ENCODE results near the gene FAM227A. TPM values are rescaled to one million over a fixed set of nuclear protein-coding genes. Genes with fewer than 3 reads are reported as not detected.
"Not testable (repeated sequence)": the region's sequence is repeated elsewhere in the genome, so short reads cannot be mapped to it uniquely, and the experiment has no call there.

The FAM227A gene
- total RNA-seq, 1 donor from 2014 or later, result 0.30 TPM

DNA sequence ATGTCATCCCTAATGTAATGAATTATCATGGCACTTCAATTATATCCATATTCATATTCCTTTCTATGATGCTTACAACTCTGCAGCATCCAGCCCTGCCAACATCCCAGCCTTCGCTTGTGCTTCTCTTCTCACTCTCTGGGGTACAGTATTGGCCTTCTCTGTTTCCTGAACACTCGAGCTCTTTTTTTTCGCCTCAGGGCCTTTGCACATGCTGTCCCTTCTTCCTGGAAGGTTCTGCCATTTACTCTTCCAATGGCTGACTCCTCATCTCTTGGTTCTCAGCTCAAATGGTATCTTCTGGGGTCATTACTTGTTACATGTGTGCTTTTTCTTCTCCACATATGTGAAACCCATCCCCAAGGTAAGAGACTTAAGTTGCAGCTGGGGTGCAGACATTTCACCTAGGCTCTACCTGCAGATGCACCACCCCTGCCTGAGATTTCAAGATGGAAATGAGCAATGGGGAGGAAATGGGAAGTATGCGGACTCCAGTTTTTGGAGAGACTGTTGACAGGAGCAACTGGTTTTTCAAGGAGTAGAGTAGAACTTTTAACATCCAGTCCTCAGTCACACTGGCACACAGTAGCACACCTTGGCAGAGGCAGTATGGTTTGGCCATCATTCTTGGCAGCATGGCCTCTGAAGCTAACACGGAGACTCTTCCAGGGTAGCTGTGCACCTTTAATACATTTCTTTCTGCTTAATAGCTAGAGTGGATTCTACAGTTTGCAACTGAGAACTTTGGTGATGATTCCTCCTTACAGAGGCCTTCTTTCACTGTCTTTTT lies 43.8 kb downstream of the FAM227A start:
- Mint-ChIP-seq H3K9me3 (no peaks in the 10 kb centered on the region), H3K36me3 (ENCODE audit: low read depth) (no peaks in the 10 kb centered on the region), H3K4me3 (no peak overlapping the region), H3K27me3 (peaks cover 3% of the 10 kb centered on the region), H3K27ac (no peak overlapping the region), H3K4me1 (no peaks in the 10 kb centered on the region)
- DNase-seq, result no peak
- intact Hi-C loops (cut with micrococcal nuclease), result no loop called here

DNA sequence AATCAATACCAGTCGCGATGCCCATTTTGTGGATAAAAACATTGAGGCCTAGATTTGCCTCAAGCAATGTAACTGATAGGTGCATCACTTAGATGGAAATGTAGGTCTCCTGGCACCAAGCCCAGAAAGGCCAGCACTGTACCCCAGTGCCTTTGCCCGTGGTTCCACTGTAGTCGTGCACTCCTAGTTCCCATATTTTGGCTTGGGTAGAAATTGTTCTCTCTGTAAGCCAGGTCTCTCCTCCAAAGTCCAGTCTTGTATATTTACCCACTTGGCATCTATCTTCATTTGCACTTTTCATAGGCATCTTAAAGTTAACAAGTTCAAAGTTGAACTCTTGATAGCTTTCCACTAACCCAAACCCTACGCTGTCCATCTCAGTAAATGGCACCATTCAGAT lies 44.6 kb downstream of the FAM227A start:
- Mint-ChIP-seq H3K9me3 (no peaks in the 10 kb centered on the region), H3K27me3 (no peaks in the 10 kb centered on the region), H3K4me3 (no peak overlapping the region), H3K36me3 (ENCODE audit: low read depth) (no peaks in the 10 kb centered on the region), H3K4me1 (no peaks in the 10 kb centered on the region), H3K27ac (no peak overlapping the region)
- DNase-seq, result no peak
- intact Hi-C loops (cut with micrococcal nuclease), result no loop called here

DNA sequence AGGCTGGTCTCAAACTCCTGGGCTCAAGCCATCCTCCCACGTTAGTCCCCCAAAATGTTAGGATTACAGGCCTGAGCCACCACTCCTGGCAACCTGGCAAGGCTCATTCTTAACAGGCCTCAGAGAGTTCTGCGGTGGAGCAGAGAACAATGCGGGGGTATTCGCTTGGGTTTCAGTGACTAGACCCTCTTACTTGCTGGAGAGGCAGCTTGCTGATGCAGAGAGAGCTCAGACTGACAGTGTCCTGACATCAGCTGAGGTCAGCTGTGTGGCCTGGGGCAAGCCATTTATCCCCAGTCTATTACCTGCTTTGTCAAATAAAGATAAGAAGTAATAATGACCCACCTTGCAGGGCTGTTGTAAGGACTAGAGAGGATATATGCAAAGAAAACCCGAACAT lies 46.0 kb downstream of the FAM227A start:
- Mint-ChIP-seq H3K27ac (no peak overlapping the region), H3K4me1 (no peaks in the 10 kb centered on the region), H3K9me3 (no peaks in the 10 kb centered on the region), H3K27me3 (no peaks in the 10 kb centered on the region), H3K36me3 (ENCODE audit: low read depth) (no peaks in the 10 kb centered on the region), H3K4me3 (no peak overlapping the region)
- intact Hi-C loops (cut with micrococcal nuclease), result no loop called here
- no peak for DNase-seq

DNA sequence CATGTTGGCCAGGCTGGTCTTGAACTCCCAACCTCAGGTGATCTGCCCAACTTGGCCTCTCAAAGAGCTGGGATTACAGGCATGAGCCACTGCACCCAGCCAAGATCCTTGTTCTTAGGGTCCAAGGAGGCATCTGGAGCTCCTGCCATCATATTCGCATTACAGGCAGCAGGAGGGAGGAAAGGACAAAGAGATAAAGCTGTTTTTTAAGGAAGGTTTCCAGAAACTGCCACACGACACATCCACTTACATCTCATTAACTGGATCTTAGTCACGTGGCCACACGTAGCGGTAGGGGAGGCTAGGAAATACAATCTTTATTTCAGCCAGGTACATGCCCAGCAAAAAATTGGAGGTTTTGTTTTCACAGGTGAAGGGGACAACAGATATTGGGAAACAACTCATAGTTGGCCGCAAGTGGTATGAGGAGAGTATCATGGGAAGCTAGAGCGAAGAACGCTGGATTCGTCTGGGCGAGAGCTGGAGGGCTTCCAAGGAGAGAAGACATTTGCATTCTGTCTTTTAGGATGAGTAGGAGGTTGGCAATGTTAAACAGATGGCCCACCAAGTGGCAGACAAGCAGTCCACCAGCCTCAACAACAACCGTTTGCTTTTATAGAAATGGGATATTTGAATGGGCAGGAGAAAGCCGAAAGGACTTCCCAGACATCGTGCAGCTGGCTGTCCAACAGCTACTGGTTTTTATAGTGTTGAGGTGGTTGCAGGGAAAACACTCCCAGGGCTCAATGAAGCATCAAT lies 47.0 kb downstream of the FAM227A start:
- no peak for DNase-seq
- Mint-ChIP-seq H3K9me3 (no peaks in the 10 kb centered on the region), H3K4me3 (no peak overlapping the region), H3K27me3 (peaks cover 2% of the 10 kb centered on the region), H3K27ac (no peak overlapping the region), H3K36me3 (ENCODE audit: low read depth) (no peaks in the 10 kb centered on the region), H3K4me1 (no peaks in the 10 kb centered on the region)
- intact Hi-C loops (cut with micrococcal nuclease), result no loop called here

DNA sequence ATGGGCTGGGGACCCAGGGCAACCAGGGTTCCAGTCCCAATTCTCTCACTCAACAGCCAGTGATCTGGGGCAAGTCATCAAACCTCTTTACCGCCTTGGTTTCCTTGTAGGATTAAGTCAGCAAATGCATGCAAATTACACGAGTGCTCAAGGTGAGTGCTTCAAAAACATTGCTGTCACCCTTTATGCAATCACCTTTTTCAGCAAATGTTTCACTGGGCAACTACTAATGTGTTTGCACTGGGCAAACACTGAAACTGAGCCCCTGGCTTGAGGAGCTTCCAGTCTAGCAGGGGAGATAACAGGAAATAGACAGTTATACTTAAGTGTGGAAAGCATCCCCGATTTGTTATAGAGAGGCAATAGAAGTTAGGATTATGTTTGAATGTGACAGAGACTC lies 48.5 kb downstream of the FAM227A start:
- Mint-ChIP-seq H3K36me3 (ENCODE audit: low read depth) (no peaks in the 10 kb centered on the region), H3K4me3 (no peak overlapping the region), H3K27ac (no peak overlapping the region), H3K27me3 (peaks cover 4% of the 10 kb centered on the region), H3K4me1 (no peaks in the 10 kb centered on the region), H3K9me3 (no peaks in the 10 kb centered on the region)
- intact Hi-C loops (cut with micrococcal nuclease), result no loop called here
- DNase-seq, result no peak

DNA sequence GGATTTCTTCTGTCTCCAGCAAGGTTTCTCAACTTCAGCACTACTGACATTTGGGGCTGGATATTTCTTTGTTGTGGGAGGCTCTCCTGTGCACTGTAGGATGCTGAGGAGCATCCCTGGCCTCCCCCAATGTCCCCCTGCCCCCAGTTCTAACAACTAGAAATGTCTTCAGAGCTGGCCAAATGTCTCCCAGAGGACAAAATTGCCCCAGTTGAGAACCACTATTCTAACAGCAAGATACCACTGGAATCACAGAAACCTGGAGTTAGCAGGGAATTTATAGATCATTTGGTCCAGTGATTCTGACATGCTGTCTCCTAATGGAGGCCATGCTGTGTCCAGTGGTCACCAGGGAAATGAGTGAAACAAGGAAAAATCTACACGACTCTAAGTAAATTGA lies 54.0 kb downstream of the FAM227A start:
- Mint-ChIP-seq H3K36me3 (ENCODE audit: low read depth) (no peaks in the 10 kb centered on the region), H3K4me3 (no peak overlapping the region), H3K27ac (no peak overlapping the region), H3K9me3 (no peaks in the 10 kb centered on the region), H3K27me3 (peaks cover 16% of the 10 kb centered on the region), H3K4me1 (no peaks in the 10 kb centered on the region)
- DNase-seq, result no peak
- intact Hi-C loops (cut with micrococcal nuclease), result no loop called here

DNA sequence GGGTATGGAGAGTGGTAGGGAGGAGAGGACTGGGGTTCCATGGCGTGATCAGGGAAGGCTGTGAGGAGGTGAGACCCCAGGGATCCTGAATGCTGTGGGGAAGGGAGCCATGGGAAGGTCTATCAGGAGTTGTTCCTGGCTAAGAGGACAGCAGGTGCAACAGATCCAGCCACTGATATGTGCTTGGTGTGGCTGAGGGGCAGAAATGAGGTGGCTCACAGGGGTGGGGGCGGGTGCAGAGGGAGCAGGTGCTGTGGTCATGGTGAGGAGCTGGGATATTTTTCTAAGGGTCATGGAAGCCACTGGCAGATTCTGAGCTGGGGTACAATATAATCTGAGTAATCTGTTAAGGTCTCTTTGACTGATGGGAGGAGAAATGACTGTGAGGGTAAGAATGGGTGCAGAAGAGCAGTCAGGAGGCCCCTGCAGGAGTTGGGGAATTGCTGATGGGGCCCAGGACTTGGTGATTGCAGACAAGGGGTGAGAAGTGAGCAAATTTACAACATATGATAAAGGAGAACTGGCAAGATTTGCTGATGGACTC lies 54.9 kb downstream of the FAM227A start:
- intact Hi-C loops (cut with micrococcal nuclease), result no loop called here
- H3K36me3 Mint-ChIP-seq (ENCODE audit: low read depth), result no peaks in the 10 kb centered on the region
- no peak overlapping the region for H3K4me3 Mint-ChIP-seq
- peaks cover 21% of the 10 kb centered on the region for H3K27me3 Mint-ChIP-seq
- H3K27ac Mint-ChIP-seq, result no peak overlapping the region
- H3K9me3 Mint-ChIP-seq, result no peaks in the 10 kb centered on the region
- no peak for DNase-seq
- H3K4me1 Mint-ChIP-seq, result no peaks in the 10 kb centered on the region

DNA sequence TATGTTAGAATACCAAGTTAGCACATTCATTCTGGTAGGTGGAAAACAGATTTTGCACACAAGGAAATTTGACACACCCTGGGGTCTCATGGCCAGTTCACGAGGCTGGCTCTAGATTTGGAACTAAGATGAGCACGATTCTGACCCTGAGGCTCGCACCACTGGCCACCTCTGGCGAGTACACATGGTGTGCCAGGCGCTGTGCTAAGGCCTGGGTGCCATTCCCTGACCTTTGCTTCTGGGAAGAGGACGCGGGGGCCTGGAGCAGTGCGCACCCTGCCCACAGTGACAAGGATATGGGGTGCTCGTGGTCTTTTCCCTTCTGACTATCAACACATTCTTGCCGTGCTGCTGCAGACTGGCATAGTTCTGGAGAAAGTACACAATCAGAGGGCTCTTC lies 56.7 kb downstream of the FAM227A start:
- Mint-ChIP-seq H3K27ac (no peak overlapping the region), H3K9me3 (no peaks in the 10 kb centered on the region), H3K36me3 (ENCODE audit: low read depth) (no peaks in the 10 kb centered on the region), H3K27me3 (peaks cover 21% of the 10 kb centered on the region), H3K4me1 (no peaks in the 10 kb centered on the region), H3K4me3 (no peak overlapping the region)
- DNase-seq, result no peak
- intact Hi-C loops (cut with micrococcal nuclease), result no loop called here

DNA sequence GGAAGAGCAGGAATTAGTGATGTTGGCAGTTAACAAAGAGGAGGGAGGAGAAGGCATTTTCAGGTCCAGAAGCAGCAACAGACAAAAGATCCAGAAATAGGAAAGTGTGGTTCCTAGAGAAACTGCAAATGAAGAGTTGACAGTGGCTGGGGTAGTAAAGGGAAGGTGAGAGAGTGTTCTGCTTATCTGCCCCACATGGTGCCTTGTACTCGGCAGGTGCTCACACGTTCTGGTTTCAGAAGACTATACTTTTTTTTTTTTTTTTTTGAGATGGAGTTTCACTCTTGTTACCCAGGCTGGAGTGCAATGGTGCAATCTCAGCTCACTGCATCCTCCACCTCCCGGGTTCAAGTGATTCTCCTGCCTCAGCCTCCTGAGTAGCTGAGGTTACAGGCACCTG lies 73.3 kb downstream of the FAM227A start:
- H3K4me1 Mint-ChIP-seq; H3K36me3 Mint-ChIP-seq (ENCODE audit: low read depth); intact Hi-C loops (cut with micrococcal nuclease); H3K4me3 Mint-ChIP-seq; H3K27ac Mint-ChIP-seq; DNase-seq; H3K9me3 Mint-ChIP-seq; H3K27me3 Mint-ChIP-seq: not testable (repeated sequence)

DNA sequence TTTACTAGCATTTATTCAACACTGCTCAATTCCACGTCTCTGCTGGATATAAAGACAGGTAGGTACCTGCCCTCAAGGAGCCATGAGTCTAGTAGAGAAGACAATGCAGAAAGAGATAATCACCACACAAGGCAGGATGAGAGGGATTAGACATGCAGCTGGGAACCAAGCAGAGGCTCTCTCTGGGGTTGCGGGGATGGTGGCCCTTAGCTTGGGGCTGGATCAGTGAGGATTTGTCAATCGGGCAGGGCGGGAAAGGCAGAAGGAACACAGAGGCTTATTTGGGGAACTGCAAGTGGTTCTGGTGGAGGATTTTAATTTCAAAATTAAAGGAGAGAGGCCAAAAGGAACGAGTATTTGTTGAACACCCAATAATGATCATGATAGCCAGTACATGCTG lies 77.7 kb downstream of the FAM227A start:
- Mint-ChIP-seq H3K4me1 (no peaks in the 10 kb centered on the region), H3K9me3 (no peaks in the 10 kb centered on the region), H3K27me3 (peaks cover 4% of the 10 kb centered on the region), H3K27ac (no peak overlapping the region), H3K4me3 (no peak overlapping the region), H3K36me3 (ENCODE audit: low read depth) (no peaks in the 10 kb centered on the region)
- intact Hi-C loops (cut with micrococcal nuclease), result loop anchor here (10.0 kb wide), 2 partner anchors 264 to 474 kb away; partner anchors contain the start of gene CSNK1E
- DNase-seq, result no peak

DNA sequence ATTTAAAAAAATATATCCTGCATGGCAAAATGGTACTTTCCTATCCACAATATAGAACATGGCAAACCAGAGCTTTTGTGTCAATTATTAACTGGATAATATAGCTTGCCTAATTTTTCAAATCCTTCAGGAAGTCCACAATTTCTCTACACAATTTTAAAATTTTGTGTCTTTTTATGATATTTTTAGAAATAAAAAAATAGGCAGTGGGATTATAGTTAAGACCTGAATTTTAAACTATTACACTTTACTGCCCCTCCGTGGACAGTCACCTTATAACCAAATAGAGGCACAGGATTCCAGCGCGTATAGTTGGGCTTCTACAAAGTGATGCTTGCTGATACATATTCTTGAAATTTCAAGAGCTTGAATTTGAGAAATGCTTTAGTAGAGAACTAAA lies 84.1 kb downstream of the FAM227A start:
- Mint-ChIP-seq H3K27me3 (peaks cover 3% of the 10 kb centered on the region), H3K4me1 (peaks cover 22% of the 10 kb centered on the region), H3K27ac (no peak overlapping the region), H3K4me3 (no peak overlapping the region), H3K36me3 (ENCODE audit: low read depth) (peaks cover 2% of the 10 kb centered on the region), H3K9me3 (no peaks in the 10 kb centered on the region)
- intact Hi-C loops (cut with micrococcal nuclease), result loop anchor here (2.0 to 10.0 kb wide), 3 partner anchors 159 to 467 kb away; partner anchors contain the start of gene CSNK1E
- DNase-seq, result peak; percentile 79

DNA sequence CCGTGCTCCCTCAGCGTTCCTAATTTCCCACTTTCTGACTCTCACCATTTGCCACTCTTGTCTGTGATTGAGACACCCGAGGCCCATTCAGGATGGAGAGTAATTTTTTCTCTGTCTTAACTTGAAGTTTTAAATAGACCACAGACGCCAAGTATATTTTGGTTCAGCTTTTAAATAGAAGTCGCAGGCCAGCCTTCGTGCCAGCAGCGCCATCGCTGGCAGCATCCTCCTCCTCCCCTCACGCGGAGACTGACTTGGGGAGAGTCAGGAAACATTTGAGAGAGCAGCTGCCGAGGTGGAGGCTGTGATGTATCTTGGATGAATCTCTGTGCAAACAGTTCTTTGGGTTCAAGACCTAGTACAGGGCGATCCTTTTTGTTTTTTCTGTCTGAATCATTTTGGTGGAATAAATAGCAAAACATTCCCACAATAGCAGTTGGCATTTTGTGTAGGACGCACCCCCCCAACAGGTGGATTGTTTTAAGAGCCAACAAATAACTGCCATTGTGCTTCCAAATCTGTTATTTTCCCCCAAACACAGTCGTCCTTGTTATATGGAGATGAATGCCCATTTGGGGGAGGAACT lies 85.3 kb downstream of the FAM227A start:
- DNase-seq, result peak; percentile 82
- intact Hi-C loops (cut with micrococcal nuclease), result loop anchor here (1.0 to 10.0 kb wide), 4 partner anchors 65 to 466 kb away; partner anchors contain the start of genes CSNK1E and DDX17
- H3K4me3 Mint-ChIP-seq, result peak overlapping the region; percentile 94
- peaks cover 22% of the 10 kb centered on the region for H3K4me1 Mint-ChIP-seq
- peaks cover 3% of the 10 kb centered on the region for H3K27me3 Mint-ChIP-seq
- peak overlapping the region; percentile 92 for H3K27ac Mint-ChIP-seq
- H3K9me3 Mint-ChIP-seq, result no peaks in the 10 kb centered on the region
- H3K36me3 Mint-ChIP-seq (ENCODE audit: low read depth), result peaks cover 2% of the 10 kb centered on the region

DNA sequence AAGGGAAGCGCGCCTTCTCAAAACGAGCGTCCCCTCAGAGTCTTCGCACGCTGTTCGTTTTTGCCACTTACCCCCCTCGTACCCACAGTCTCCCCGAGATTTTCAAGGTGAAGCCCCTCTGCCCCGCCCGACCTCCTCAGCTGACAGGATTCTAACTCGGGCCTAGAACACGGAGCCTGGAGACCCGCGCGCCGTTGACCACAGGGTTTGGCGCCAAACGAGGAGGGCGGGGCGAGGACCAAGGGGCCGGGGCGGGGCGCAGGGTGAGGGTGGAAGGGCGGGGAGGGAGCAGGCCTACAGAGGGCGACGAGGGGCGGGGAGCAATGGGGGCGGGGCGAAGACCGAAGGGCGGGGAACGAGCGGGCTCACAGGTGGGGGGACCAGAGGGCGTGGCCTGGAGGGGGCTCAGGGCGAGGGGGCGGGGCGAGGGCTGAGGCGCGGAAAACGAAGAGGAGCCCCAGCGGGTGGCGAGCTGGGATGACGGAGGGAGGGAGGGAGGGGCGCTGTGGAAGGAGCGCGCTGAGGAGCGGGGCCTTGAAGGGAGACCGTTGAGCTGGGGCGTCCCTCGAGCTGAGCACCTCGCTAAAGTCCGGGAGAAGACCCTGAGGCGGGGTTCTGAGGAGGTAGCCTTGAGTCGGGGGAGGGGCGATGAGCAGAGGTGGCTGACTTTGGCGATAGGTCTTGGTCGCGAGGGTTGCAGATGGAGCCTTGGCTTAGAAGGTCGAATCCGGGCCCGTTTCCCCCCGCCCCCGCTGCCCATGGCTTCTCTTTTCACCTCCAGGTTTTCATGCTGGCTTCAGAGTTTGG lies 86.0 kb downstream of the FAM227A start, which contains the start of gene DMC1:
Gene DMC1 (minus strand): TSS at position 212 of the 807 bp plus-strand sequence. CDS start 1,927 bp downstream, outside the sequence.
- Mint-ChIP-seq H3K9me3 (no peaks in the 10 kb centered on the region), H3K36me3 (ENCODE audit: low read depth) (peaks cover 2% of the 10 kb centered on the region)
- DNase-seq, result peak; percentile 97

More for the DNA sequence above, 86.0 kb downstream of the FAM227A start, which contains the start of gene DMC1:
- H3K27ac Mint-ChIP-seq, result peak within 1 kb of the TSS; percentile 92
- H3K4me1 Mint-ChIP-seq, result peaks cover 22% of the 10 kb centered on the region
- intact Hi-C loops (cut with micrococcal nuclease), result loop anchor here (1.0 to 10.0 kb wide), 4 partner anchors 64 to 465 kb away; partner anchors contain the start of genes CSNK1E and DDX17
- H3K27me3 Mint-ChIP-seq, result peaks cover 3% of the 10 kb centered on the region
- H3K4me3 Mint-ChIP-seq, result peak within 1 kb of the TSS; percentile 94
